ENCODE data around the gene CTBP2. TPM values are rescaled to one million over a fixed set of nuclear protein-coding genes. Genes with fewer than 3 reads are reported as not detected.

The CTBP2 gene
- total and polyA plus RNA-seq, 4 donors, result 3.4 to 59.2 (median 5.5) TPM

DNA sequence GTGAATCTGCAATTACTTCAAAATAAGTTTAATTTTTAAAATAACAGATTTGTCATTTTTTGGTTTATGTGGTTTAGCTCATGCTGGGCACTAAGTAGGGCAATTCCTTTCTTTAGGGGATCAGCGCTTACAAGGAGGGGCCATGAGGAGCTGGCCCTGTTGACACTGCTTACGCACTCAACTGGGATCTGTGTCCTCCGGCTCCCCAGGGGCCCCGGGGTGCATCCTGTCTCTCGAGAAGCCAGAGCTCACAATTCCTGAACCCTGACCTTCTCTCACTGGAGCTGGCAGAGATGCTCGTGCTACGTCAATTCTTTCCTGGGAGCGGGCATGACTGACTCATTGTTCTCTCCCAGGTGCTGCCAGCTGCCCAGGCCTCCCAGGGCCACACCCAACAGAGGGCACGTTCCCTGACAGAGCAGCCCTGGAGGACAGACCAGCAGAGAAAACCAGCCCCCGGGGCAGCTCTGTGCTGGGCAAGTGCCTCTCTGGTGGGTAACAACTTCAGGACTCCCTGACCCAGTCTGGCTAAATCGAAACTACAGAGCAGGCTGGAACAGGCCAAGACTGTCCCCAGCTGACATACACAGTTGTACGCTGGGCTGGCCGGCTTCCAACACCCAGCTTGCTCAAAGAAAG, 36.8 kb downstream of the CTBP2 start:
- H3K9ac ChIP-seq (ENCODE audit: low read depth in 1 of 2, low read length in 2 of 2), result no peak overlapping the region

DNA sequence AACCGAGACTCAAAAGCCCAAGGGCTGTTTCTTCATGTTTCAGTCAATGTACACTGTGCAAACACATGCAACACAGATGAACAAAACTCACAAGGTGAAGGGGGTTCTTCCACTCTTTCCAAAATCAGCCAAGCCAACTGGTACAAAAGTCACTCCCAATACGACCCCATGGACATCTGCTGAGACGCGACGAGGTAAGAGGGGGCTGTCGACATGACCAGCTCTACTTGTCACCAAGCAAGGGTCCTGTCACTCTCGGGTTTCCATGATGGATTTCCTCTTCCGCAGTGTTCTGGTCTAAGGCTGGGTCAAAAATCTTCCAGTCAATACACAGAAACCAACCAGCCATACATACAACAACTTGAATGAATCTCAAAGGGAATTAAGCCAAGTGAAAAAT, 37.8 kb downstream of the CTBP2 start:
- Histone ChIP-seq H3K27ac (ENCODE audit: low read depth in 1 of 2, low read length in 2 of 2) (peak overlapping the region; percentile 7 to 31), H3K4me1 (ENCODE audit: control insufficient read depth in 4 of 4, insufficient read depth in 4 of 4, low read length in 3 of 4) (peaks cover 0 to 14% (median 4%) of the 10 kb centered on the region in 4 donors)

More for the DNA sequence above, 36.8 kb downstream of the CTBP2 start:
- 52% methylated on average over 13 of the region's 13 CpGs for WGBS
- H3K4me3 ChIP-seq (ENCODE audit: low read depth in 1 of 3, low read length in 3 of 3), result no peak overlapping the region
- H3K4me1 ChIP-seq (ENCODE audit: control insufficient read depth in 4 of 4, insufficient read depth in 4 of 4, low read length in 3 of 4), result peaks cover 0 to 14% (median 4%) of the 10 kb centered on the region in 4 donors
- H3K27ac ChIP-seq (ENCODE audit: low read depth in 1 of 2, low read length in 2 of 2), result peak overlapping the region; percentile 61 to 69
- H3K36me3 ChIP-seq (ENCODE audit: control insufficient read depth in 4 of 4, insufficient read depth in 3 of 4, low read depth in 1 of 4, low read length in 3 of 4), result no peaks in the 10 kb centered on the region
- TF ChIP-seq MAX (IDR thresholded peaks at IDR 0.05) (no peak), YY1 (IDR thresholded peaks at IDR 0.05) (no peak), NR2F2 (IDR thresholded peaks at IDR 0.05) (peak; percentile 91), RXRA (IDR thresholded peaks at IDR 0.05) (no peak)
- DNase-seq (ENCODE audit: low spot score), result no peak
- H3K9me3 ChIP-seq (ENCODE audit: control insufficient read depth in 4 of 4, low read length in 3 of 4), result no peaks in the 10 kb centered on the region
- H3K27me3 ChIP-seq (ENCODE audit: control insufficient read depth in 4 of 4, insufficient read depth in 4 of 4, low read length in 3 of 4), result no peaks in the 10 kb centered on the region

DNA sequence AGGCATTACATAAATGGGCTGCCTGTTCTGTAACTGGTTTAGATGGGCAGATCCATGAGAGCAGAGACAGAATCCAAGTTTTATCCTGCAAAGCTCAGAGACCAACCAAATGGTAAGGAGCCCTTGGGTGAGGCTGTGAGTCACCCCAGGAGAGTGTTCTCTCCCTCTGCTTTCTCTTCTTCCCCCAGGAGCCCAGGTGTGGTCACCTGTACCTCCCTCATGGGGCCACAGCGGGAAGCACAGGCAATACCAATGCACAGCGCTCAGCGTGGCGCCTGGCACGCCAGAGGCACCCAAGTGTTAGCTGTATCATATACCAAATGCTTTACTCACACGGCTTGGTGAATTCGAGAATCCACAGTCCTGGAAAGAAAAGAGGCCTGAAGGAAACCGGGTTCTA, 39.4 kb downstream of the CTBP2 start:
- no peaks in the 10 kb centered on the region for H3K27me3 ChIP-seq (ENCODE audit: control insufficient read depth in 4 of 4, insufficient read depth in 4 of 4, low read length in 3 of 4)
- no peak for TF ChIP-seq NR2F2 (IDR thresholded peaks at IDR 0.05)
- TF ChIP-seq TAF1 (conservative IDR thresholded peaks at IDR 0.05), result no peak
- TF ChIP-seq JUND (IDR thresholded peaks at IDR 0.05), result no peak
- TF ChIP-seq FOXA2 (IDR thresholded peaks at IDR 0.05), result no peak
- no peak overlapping the region for H3K27ac ChIP-seq (ENCODE audit: low read depth in 1 of 2, low read length in 2 of 2)
- no peaks in the 10 kb centered on the region for H3K9me3 ChIP-seq (ENCODE audit: control insufficient read depth in 4 of 4, low read length in 3 of 4)
- peaks cover 0 to 14% (median 4%) of the 10 kb centered on the region in 4 donors for H3K4me1 ChIP-seq (ENCODE audit: control insufficient read depth in 4 of 4, insufficient read depth in 4 of 4, low read length in 3 of 4)
- DNase-seq (ENCODE audit: low spot score), result no peak
- no peak overlapping the region for H3K9ac ChIP-seq (ENCODE audit: low read depth in 1 of 2, low read length in 2 of 2)
- no peak overlapping the region for H3K4me3 ChIP-seq (ENCODE audit: low read depth in 1 of 3, low read length in 3 of 3)
- WGBS, result 93% methylated on average over 8 of the region's 8 CpGs
- no peaks in the 10 kb centered on the region for H3K36me3 ChIP-seq (ENCODE audit: control insufficient read depth in 4 of 4, insufficient read depth in 3 of 4, low read depth in 1 of 4, low read length in 3 of 4)

More for the DNA sequence above, 37.8 kb downstream of the CTBP2 start:
- DNase-seq (ENCODE audit: low spot score), result no peak
- H3K27me3 ChIP-seq (ENCODE audit: control insufficient read depth in 4 of 4, insufficient read depth in 4 of 4, low read length in 3 of 4), result no peaks in the 10 kb centered on the region
- H3K36me3 ChIP-seq (ENCODE audit: control insufficient read depth in 4 of 4, insufficient read depth in 3 of 4, low read depth in 1 of 4, low read length in 3 of 4), result no peaks in the 10 kb centered on the region
- TF ChIP-seq, protein P1, sequence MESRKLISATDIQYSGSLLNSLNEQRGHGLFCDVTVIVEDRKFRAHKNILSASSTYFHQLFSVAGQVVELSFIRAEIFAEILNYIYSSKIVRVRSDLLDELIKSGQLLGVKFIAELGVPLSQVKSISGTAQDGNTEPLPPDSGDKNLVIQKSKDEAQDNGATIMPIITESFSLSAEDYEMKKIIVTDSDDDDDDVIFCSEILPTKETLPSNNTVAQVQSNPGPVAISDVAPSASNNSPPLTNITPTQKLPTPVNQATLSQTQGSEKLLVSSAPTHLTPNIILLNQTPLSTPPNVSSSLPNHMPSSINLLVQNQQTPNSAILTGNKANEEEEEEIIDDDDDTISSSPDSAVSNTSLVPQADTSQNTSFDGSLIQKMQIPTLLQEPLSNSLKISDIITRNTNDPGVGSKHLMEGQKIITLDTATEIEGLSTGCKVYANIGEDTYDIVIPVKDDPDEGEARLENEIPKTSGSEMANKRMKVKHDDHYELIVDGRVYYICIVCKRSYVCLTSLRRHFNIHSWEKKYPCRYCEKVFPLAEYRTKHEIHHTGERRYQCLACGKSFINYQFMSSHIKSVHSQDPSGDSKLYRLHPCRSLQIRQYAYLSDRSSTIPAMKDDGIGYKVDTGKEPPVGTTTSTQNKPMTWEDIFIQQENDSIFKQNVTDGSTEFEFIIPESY (IDR thresholded peaks at IDR 0.05), result no peak
- TF ChIP-seq NR2F2 (IDR thresholded peaks at IDR 0.05) (no peak), FOXA1 (IDR thresholded peaks at IDR 0.05) (no peak), TAF1 (conservative IDR thresholded peaks at IDR 0.05) (no peak), RAD21 (IDR thresholded peaks at IDR 0.05) (no peak), RXRA (IDR thresholded peaks at IDR 0.05) (no peak), JUND (IDR thresholded peaks at IDR 0.05) (no peak), HNF4G (IDR thresholded peaks at IDR 0.05) (no peak), YY1 (IDR thresholded peaks at IDR 0.05) (no peak), EGR1 (IDR thresholded peaks at IDR 0.05; ENCODE audit: low read depth in 2 of 2) (no peak)
- TF ChIP-seq, protein P2, sequence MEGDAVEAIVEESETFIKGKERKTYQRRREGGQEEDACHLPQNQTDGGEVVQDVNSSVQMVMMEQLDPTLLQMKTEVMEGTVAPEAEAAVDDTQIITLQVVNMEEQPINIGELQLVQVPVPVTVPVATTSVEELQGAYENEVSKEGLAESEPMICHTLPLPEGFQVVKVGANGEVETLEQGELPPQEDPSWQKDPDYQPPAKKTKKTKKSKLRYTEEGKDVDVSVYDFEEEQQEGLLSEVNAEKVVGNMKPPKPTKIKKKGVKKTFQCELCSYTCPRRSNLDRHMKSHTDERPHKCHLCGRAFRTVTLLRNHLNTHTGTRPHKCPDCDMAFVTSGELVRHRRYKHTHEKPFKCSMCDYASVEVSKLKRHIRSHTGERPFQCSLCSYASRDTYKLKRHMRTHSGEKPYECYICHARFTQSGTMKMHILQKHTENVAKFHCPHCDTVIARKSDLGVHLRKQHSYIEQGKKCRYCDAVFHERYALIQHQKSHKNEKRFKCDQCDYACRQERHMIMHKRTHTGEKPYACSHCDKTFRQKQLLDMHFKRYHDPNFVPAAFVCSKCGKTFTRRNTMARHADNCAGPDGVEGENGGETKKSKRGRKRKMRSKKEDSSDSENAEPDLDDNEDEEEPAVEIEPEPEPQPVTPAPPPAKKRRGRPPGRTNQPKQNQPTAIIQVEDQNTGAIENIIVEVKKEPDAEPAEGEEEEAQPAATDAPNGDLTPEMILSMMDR (IDR thresholded peaks at IDR 0.05; ENCODE audit: low read depth, low read length, missing input control), result no peak
- no peak overlapping the region for H3K9ac ChIP-seq (ENCODE audit: low read depth in 1 of 2, low read length in 2 of 2)
- 91% methylated on average over 8 of the region's 8 CpGs for WGBS
- H3K9me3 ChIP-seq (ENCODE audit: control insufficient read depth in 4 of 4, low read length in 3 of 4), result no peaks in the 10 kb centered on the region
- no peak overlapping the region for H3K4me3 ChIP-seq (ENCODE audit: low read depth in 1 of 3, low read length in 3 of 3)
